NCI-H187 (cell line): ENCODE measurements around the gene KCTD19.

ENCODE experiments used
- DNase-seq, 2 experiments: peaks; one replicate each; lab custom pipeline; 2025; lab: John Stamatoyannopoulos, UW

Gene KCTD19

GRCh38 chr16:67317853-67318252 lies 8.7 kb downstream of the KCTD19 start:
- DNase-seq: no peak

GRCh38 chr16:67312719-67313118 lies 13.8 kb downstream of the KCTD19 start:
- DNase-seq: no peak

DNA sequence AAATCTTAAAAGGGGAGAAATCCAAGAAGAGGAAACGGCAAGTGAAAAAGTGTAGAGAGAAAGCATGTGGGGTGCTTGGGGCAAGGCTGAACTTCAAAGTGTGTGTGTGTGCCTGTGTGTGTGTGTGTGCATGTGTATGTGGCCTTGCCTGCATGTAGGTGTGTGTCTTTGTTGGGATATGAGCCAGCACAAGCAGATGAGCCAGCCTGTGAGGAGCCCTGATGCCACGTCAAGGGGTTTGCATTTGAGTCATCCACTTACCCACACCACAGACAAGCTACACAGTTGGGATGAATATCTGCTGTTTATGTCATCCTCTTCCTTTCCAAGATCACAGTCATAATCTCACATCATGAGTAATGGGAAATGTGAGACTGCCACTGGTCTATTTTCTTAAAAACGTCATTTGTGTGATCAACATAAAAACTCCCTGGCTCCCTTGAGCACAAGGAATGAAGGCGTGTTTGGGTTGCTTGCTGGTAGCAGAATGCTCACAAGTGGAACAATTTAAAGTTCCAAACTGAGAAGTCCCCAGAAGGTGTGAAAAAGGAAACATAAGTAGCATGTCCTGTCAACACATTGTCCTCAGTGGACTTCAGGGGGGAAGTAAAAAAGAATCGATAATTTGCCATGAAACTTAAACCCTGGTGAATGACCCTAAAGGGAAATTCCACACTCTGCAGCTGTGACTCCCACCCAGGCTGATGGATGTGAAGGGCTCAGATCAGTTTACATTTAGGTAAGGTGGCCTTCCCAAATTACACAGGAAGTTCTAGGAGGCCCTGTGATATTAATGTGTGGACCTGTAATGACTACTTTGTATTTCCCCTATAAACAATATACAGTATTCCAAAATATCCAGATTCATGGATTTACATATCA lies 14.7 kb downstream of the KCTD19 start:
- no peak for DNase-seq

GRCh38 chr16:67310561-67310960 lies 16.0 kb downstream of the KCTD19 start:
- no peak for DNase-seq

- no peak for DNase-seq
These were observed 21.1 kb downstream of the KCTD19 start for GRCh38 chr16:67305216-67306071.

GRCh38 chr16:67304020-67304419 lies 22.5 kb downstream of the KCTD19 start:
- no peak for DNase-seq

DNA sequence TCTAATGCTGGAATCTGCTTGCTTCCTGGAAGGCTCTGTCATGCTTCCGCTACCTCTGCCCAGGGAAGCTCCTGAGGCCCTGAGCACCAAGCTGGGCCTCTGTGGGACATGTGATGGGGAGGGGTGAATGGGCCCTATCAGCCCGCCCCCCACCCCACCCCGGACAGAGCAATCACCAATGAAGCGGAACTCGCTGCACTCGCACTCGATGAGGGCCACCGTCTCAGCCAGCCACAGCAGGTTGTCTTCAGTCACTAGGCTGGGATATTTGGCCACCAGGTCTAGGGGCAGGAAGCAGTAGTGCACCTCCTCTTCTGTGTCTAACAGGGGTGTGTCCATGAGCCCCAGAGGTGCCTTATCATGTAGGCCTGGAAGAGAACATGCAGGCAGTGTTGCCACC lies 23.6 kb downstream of the KCTD19 start:
- DNase-seq: no peak

GRCh38 chr16:67302076-67302475 lies 24.5 kb downstream of the KCTD19 start:
- DNase-seq: no peak

DNA sequence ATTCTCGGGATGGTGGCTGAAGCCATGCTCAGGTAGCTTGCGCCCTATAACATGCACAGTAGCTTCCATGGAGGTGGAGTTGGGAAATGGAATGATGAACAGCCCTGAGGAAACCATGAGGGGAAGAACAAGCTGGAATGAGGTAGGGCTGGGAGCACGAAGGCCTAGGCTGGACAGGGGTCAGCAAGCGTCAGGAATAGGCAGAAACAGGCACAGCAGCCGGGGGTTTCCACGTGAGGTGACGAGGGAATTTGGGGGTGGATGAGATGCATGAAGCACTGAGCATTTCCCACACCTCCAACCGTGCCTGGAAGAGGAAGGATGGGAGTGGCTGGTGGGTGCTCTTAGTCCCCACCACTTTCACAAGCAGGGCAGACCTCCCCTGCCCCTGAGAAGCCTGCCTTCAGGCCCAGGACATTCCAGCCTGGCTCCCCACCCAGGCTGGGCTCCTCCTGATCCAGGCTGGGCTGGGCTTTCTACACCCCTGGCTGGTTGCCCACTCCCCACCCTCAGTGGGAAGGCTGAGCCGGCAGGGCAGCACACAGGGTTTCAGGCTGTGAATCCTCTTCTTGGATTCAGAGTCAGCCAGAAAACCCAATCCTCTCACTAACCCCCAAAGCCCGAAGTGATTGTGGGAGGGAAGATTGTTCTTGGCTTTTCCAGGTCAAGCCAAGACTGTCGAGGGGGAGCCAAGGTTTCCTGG lies 25.3 kb downstream of the KCTD19 start:
- no peak for DNase-seq

- no peak for DNase-seq
These were observed 27.3 kb downstream of the KCTD19 start for GRCh38 chr16:67299269-67299668.

DNA sequence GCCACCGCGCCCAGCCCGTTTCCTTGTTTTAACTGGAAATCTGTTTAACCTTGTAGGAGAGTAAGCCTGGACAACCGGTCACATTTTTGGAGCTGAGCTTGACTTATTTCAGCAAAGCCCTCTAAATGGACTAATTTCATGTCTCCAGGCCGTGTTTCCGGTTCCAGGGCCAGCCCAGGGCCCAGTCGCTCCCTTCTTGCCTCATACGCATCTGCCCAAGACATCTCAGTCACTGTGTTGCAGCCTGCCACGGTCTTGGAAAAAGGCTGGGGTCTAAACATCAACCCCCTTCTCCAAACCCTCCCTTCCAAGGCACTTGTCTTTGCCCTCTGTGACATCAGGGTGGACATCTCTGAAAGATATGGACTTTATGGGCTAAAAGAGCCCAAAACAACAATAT lies 28.3 kb downstream of the KCTD19 start:
- no peak for DNase-seq

GRCh38 chr16:67296420-67296819 lies 30.1 kb downstream of the KCTD19 start:
- no peak for DNase-seq

GRCh38 chr16:67294938-67295361 lies 31.6 kb downstream of the KCTD19 start:
- no peak for DNase-seq

GRCh38 chr16:67294171-67294757 lies 32.3 kb downstream of the KCTD19 start:
- no peak for DNase-seq

DNA sequence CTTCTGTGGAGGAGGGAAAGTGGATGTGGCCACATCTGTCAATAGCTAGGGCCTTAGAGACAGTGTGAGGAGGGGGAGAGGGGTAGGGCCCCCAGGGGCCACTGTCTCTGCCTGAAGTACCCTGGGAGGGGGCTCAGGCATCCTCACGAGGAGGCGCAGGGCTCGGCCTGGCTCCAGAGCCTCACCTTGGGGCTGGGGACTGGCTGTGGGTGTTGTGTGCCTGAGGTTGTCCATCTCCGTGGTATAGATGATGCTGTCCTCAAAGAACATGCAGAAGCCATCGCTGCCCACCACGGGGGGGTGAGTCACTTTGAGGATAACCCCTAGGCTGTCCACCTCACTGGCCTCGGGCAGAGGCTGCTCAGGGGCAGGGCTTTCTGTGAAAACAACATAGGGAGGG lies 35.1 kb downstream of the KCTD19 start:
- no peak for DNase-seq

- DNase-seq: no peak
These were observed 38.6 kb downstream of the KCTD19 start for GRCh38 chr16:67287960-67288359.

DNA sequence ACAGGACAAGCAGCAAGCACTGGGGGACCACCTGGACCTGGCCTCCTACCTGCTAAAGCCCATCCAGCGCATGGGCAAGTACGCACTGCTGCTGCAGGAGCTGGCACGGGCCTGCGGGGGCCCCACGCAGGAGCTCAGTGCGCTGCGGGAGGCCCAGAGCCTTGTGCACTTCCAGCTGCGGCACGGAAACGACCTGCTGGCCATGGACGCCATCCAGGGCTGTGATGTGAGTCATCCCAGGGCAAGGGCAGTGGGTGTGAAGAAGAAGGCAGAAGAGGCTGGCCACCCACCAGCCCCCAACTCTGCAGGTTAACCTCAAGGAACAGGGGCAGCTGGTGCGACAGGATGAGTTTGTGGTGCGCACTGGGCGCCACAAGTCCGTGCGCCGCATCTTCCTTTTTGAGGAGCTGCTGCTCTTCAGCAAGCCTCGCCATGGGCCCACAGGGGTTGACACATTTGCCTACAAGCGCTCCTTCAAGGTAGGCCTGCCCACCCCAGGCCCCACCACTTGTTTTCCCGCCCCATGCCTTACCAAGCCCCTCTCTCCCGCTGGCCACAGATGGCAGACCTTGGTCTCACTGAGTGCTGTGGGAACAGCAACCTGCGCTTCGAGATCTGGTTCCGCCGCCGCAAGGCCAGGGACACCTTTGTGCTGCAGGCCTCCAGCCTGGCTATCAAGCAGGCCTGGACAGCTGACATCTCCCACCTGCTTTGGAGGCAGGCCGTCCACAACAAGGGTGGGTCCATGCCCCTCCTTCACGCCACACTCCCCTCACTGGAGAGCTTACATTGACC lies 39.9 kb downstream of the KCTD19 start:
- no peak for DNase-seq

DNA sequence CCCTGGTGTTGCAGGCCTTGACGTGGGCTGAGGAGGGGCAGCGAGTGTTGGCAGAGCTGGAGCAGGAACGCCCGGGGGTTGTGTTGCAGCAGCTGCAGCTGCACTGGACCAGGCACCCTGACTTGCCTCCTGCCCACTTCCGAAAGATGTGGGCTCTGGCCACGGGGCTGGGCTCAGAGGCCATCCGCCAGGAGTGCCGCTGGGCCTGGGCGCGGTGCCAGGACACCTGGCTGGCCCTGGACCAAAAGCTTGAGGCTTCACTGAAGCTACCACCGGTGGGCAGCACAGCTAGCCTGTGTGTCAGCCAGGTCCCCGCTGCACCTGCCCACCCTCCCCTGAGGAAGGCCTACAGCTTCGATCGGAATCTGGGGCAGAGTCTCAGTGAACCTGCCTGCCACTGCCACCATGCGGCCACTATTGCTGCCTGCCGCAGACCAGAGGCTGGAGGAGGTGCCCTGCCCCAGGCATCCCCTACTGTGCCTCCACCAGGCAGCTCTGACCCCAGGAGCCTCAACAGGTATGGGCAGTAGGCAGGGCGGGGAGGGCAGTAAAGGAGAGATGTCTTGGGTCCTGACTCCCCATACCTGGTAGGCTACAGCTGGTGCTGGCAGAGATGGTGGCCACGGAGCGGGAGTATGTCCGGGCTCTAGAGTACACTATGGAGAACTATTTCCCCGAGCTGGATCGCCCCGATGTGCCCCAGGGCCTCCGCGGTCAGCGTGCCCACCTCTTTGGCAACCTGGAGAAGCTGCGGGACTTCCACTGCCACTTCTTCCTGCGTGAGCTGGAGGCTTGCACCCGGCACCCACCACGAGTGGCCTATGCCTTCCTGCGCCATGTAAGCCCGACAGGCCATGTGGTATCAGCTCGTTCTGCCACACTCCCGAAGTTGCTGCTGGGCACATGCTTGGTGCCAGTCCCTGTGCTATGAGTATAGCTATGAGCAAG lies 41.6 kb downstream of the KCTD19 start:
- no peak for DNase-seq

DNA sequence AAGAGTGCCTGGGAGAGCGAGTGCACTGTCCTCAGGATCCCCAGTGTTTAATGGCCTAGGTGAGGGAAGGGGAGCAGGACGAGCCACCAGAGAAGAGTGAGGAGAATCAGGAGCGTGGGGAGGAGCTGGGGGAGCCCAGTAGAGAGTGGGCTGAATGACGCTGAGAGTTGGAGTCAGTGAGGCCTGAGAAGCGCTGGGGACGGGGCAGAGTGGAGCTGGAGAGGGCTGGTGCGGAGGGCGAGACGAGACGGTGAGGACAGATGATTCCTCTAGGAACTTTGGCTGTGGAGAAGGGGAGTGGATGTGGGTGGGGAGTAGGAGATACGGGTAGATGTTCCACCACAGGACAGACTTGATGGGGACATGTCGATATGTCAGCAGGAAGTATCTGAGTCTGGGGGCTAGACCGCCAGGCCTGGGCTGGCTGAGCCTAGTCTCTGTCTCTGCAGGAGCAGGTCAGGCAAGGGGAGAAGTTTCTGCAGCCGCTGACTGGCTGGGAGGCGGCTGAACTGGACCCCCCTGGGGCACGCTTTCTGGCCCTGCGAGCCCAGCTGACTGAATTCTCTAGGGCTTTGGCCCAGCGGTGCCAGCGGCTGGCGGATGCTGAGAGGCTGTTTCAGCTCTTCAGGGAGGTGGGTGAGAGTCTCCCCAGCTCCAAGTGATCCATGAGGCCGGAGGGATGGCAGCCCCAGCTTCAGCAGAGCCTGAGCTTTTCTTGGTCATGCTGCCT lies 42.5 kb downstream of the KCTD19 start:
- no peak for DNase-seq
